HG03039 (cell line): ENCODE measurements around the gene TMEM44.
"Not testable (repeated sequence)": the region's sequence is repeated elsewhere in the genome, so short reads cannot be mapped to it uniquely, and the experiment has no call there.

Source experiments
- ATAC-seq: cut with Tn5 transposase; IDR thresholded peaks from one replicate; pipeline ENCODE4 v1.9.1; 2021; ENCODE audit warnings: mild to moderate bottlenecking, moderate library complexity; ENCODE audit not compliant: unreplicated experiment

TMEM44 gene

GRCh38 chr3:194610689-194611088 is 22.5 kb downstream of the TMEM44 start:
- no peak for ATAC-seq

- no peak for ATAC-seq
These were observed 23.6 kb downstream of the TMEM44 start for GRCh38 chr3:194609601-194610000.

GRCh38 chr3:194608981-194609380 is 24.2 kb downstream of the TMEM44 start:
- no peak for ATAC-seq

- ATAC-seq = no peak
These were observed 25.4 kb downstream of the TMEM44 start for GRCh38 chr3:194607592-194608389.

GRCh38 chr3:194606941-194607340 is 26.3 kb downstream of the TMEM44 start:
- ATAC-seq = no peak

- ATAC-seq = no peak
These were observed 27.1 kb downstream of the TMEM44 start for GRCh38 chr3:194606163-194606562.

- not testable (repeated sequence) for ATAC-seq
These were observed 27.9 kb downstream of the TMEM44 start for GRCh38 chr3:194605314-194605713.

- no peak for ATAC-seq
These were observed 28.4 kb downstream of the TMEM44 start for GRCh38 chr3:194604837-194605236.

GRCh38 chr3:194604126-194604525 is 29.1 kb downstream of the TMEM44 start:
- ATAC-seq = no peak

GRCh38 chr3:194602669-194603171 is 30.5 kb downstream of the TMEM44 start:
- no peak for ATAC-seq

GRCh38 chr3:194598771-194599557 is 34.3 kb downstream of the TMEM44 start:
- ATAC-seq = no peak

GRCh38 chr3:194596906-194597305 is 36.3 kb downstream of the TMEM44 start:
- no peak for ATAC-seq

GRCh38 chr3:194592798-194593752 is 40.1 kb downstream of the TMEM44 start:
- no peak for ATAC-seq

- ATAC-seq = no peak
These were observed 44.5 kb downstream of the TMEM44 start for GRCh38 chr3:194588741-194589140.

GRCh38 chr3:194588236-194588635 is 45.0 kb downstream of the TMEM44 start:
- no peak for ATAC-seq

GRCh38 chr3:194587438-194587931 is 45.7 kb downstream of the TMEM44 start:
- ATAC-seq = no peak

GRCh38 chr3:194586836-194587235 is 46.4 kb downstream of the TMEM44 start:
- ATAC-seq = no peak

GRCh38 chr3:194585880-194586281 is 47.3 kb downstream of the TMEM44 start:
- ATAC-seq = no peak

- no peak for ATAC-seq
These were observed 48.4 kb downstream of the TMEM44 start for GRCh38 chr3:194584866-194585265.

GRCh38 chr3:194584320-194584776 is 48.9 kb downstream of the TMEM44 start:
- no peak for ATAC-seq
